ENCODE data around the gene ANAPC4. TPM values are rescaled to one million over a fixed set of nuclear protein-coding genes. Genes with fewer than 3 reads are reported as not detected.

Gene ANAPC4
- total RNA-seq, 2 donors from 2014 or later, result 23.3 to 26.1 TPM

- intact Hi-C loops (cut with DNase I), result no loop called here
- no peak for DNase-seq (ENCODE audit: low spot score)
These were observed 77.4 kb downstream of the ANAPC4 start for GRCh38 chr4:25454476-25454875.

GRCh38 chr4:25457053-25457715 lies 80.1 kb downstream of the ANAPC4 start:
- intact Hi-C loops (cut with DNase I), result no loop called here
- DNase-seq (ENCODE audit: low spot score), result no peak

- intact Hi-C loops (cut with DNase I), result no loop called here
- DNase-seq (ENCODE audit: low spot score), result no peak
These were observed 90.1 kb downstream of the ANAPC4 start for GRCh38 chr4:25466966-25467697.

GRCh38 chr4:25467843-25468242 lies 90.8 kb downstream of the ANAPC4 start:
- intact Hi-C loops (cut with DNase I), result no loop called here
- DNase-seq (ENCODE audit: low spot score), result no peak

Other genes starting within 250 kb of the ANAPC4 start
- 1 to 10 TPM; 5.8 to 5.9 TPM for gene SEPSECS, start 216.8 kb upstream of the ANAPC4 start, total RNA-seq
- 10 to 100 TPM; 11.5 to 24.4 TPM for gene PI4K2B, start 143.2 kb upstream of the ANAPC4 start, total RNA-seq
- gene ZCCHC4, start 64.5 kb upstream of the ANAPC4 start, total RNA-seq, result 1 to 10 TPM; 8.6 to 9.7 TPM

All from posterior vena cava (tissue), 2 donors.